Calu3 (cell line): ENCODE results near the gene ATG101. TPM values are rescaled to one million over a fixed set of nuclear protein-coding genes. Genes with fewer than 3 reads are reported as not detected.

ENCODE experiments used
- BruUV-seq: library from RNA; stranded (reverse); fragments of 400-500 nt; replicated peaks from 2 replicates; lab custom pipeline; 2021; lab: Mats Ljungman, UMichigan
- CTCF ChIA-PET: fragments of 300-600 bp; sonication (Branson Sonifier 250); formaldehyde crosslinking; loops from one replicate; lab custom pipeline; 2022; ENCODE audit warnings: antibody characterized with exemption; lab: Charles Lee
- DNase-seq: peaks from one replicate; pipeline ENCODE4 v3.0.0; 2022
- H3K27ac Mint-ChIP-seq: one replicate; pipeline ENCODE4 v1.8.0; 2022; ENCODE audit warnings: mixed read lengths; ENCODE audit not compliant: unreplicated experiment
- H3K27me3 Mint-ChIP-seq: one replicate; pipeline ENCODE4 v1.8.0; 2022; ENCODE audit warnings: mixed read lengths; ENCODE audit not compliant: unreplicated experiment
- H3K36me3 Mint-ChIP-seq: one replicate; pipeline ENCODE4 v1.8.0; 2022; ENCODE audit warnings: mild to moderate bottlenecking, moderate library complexity, mixed read lengths; ENCODE audit not compliant: insufficient read depth, unreplicated experiment
- H3K4me1 Mint-ChIP-seq: one replicate; pipeline ENCODE4 v1.8.0; 2022; ENCODE audit warnings: mild to moderate bottlenecking, low read depth, mixed read lengths; ENCODE audit not compliant: unreplicated experiment
- H3K4me3 Mint-ChIP-seq: one replicate; pipeline ENCODE4 v1.8.0; 2022; ENCODE audit warnings: mild to moderate bottlenecking, low read depth, moderate library complexity, mixed read lengths; ENCODE audit not compliant: unreplicated experiment
- H3K9me3 Mint-ChIP-seq: one replicate; pipeline ENCODE4 v1.8.0; 2022; ENCODE audit warnings: low read depth, mixed read lengths; ENCODE audit not compliant: unreplicated experiment
- CTCF ChIP-seq: fragments of 200-600 bp; IDR thresholded peaks from one replicate; pipeline ENCODE4 v1.8.0; 2022; ENCODE audit warnings: antibody characterized with exemption; ENCODE audit not compliant: unreplicated experiment
- intact Hi-C: fragments of 100-400 bp; cut with micrococcal nuclease; formaldehyde crosslinking; loops from one replicate; pipeline ENCODE4 v1.10.0; 2022; ENCODE audit not compliant: unreplicated experiment
- total RNA-seq: library from RNA; stranded (reverse); gene quantifications from 2 replicates; pipeline ENCODE4 v1.2.3, GENCODE V29; 2022

Gene ATG101
- total RNA-seq, 1 experiment from 2014 or later: 32.8 TPM

GRCh38 chr12:52023182-52023975, 46.4 kb upstream of the ATG101 start:
- DNase-seq: peak; percentile 86
- peaks cover 18% of the 10 kb centered on the region for H3K36me3 Mint-ChIP-seq
- no peaks in the 10 kb centered on the region for H3K9me3 Mint-ChIP-seq
- CTCF ChIA-PET: interaction anchor here (0.7 to 6.1 kb wide), 9 partner anchors 9 to 739 kb away, joined by 3 to 73 read pairs (median 4); partner anchors contain the start of gene TAMALIN
- H3K4me3 Mint-ChIP-seq: peak overlapping the region; percentile 75
- H3K4me1 Mint-ChIP-seq: peaks cover 40% of the 10 kb centered on the region
- H3K27ac Mint-ChIP-seq: no peak overlapping the region
- no peaks in the 10 kb centered on the region for H3K27me3 Mint-ChIP-seq
- peak; percentile 83 for TF ChIP-seq CTCF
- intact Hi-C loops: no loop called here
- BruUV-seq: no TSS peak

GRCh38 chr12:52023976-52024688, 45.6 kb upstream of the ATG101 start:
- H3K4me3 Mint-ChIP-seq: peak overlapping the region; percentile 75
- no peaks in the 10 kb centered on the region for H3K9me3 Mint-ChIP-seq
- H3K4me1 Mint-ChIP-seq: peaks cover 40% of the 10 kb centered on the region
- no peak overlapping the region for H3K27ac Mint-ChIP-seq
- intact Hi-C loops: no loop called here
- H3K27me3 Mint-ChIP-seq: no peaks in the 10 kb centered on the region
- H3K36me3 Mint-ChIP-seq: peaks cover 18% of the 10 kb centered on the region
- TF ChIP-seq CTCF: no peak
- CTCF ChIA-PET: interaction anchor here (0.7 to 6.1 kb wide), 11 partner anchors 9 to 739 kb away, joined by 3 to 73 read pairs (median 4); partner anchors contain the start of gene TAMALIN
- no peak for DNase-seq
- BruUV-seq: no TSS peak

GRCh38 chr12:52024845-52025230, 44.9 kb upstream of the ATG101 start:
- Mint-ChIP-seq H3K9me3 (no peaks in the 10 kb centered on the region), H3K27me3 (no peaks in the 10 kb centered on the region), H3K36me3 (peaks cover 18% of the 10 kb centered on the region), H3K4me1 (peaks cover 37% of the 10 kb centered on the region), H3K27ac (peak overlapping the region; percentile 45), H3K4me3 (peak overlapping the region; percentile 75)
- intact Hi-C loops: loop anchor here (1.0 kb wide), 2 partner anchors 58 to 94 kb away; no protein-coding TSS in a partner anchor
- CTCF ChIA-PET: interaction anchor here (0.7 to 2.0 kb wide), 22 partner anchors 16 to 106 kb away, joined by 3 to 37 read pairs (median 4); partner anchors contain the start of genes ATG101, NR4A1 and SMIM41
- BruUV-seq: no TSS peak
- no peak for TF ChIP-seq CTCF
- no peak for DNase-seq

- H3K4me3 Mint-ChIP-seq: no peak overlapping the region
- no peak for DNase-seq
- no peaks in the 10 kb centered on the region for H3K9me3 Mint-ChIP-seq
- CTCF ChIA-PET: interaction anchor here (0.6 to 2.0 kb wide), 13 partner anchors 22 to 655 kb away, joined by 3 to 37 read pairs (median 7); partner anchors contain the start of genes ATG101 and NR4A1
- no TSS peak for BruUV-seq
- no peaks in the 10 kb centered on the region for H3K27me3 Mint-ChIP-seq
- no peak for TF ChIP-seq CTCF
- peaks cover 18% of the 10 kb centered on the region for H3K36me3 Mint-ChIP-seq
- intact Hi-C loops: no loop called here
- peak overlapping the region; percentile 45 for H3K27ac Mint-ChIP-seq
- peaks cover 23% of the 10 kb centered on the region for H3K4me1 Mint-ChIP-seq
These were observed 43.5 kb upstream of the ATG101 start for GRCh38 chr12:52026263-52026662.
